ENCODE data around the gene RINL. TPM values are rescaled to one million over a fixed set of nuclear protein-coding genes. Genes with fewer than 3 reads are reported as not detected.

The RINL gene
- total RNA-seq, 2 donors from 2014 or later: 3.6 to 5.1 TPM

- intact Hi-C loops (cut with DNase I): no loop called here
- no peaks in the 10 kb centered on the region for H3K36me3 ChIP-seq
- DNase-seq: no peak
These were observed 29.6 kb upstream of the RINL start for GRCh38 chr19:38907670-38908069.

GRCh38 chr19:38907227-38907626, 29.2 kb upstream of the RINL start:
- no peak for TF ChIP-seq CTCF (IDR thresholded peaks at IDR 0.05)
- no peak for DNase-seq
- Histone ChIP-seq H3K4me3 (no peak overlapping the region), H3K36me3 (no peaks in the 10 kb centered on the region), H3K27ac (no peak overlapping the region), H3K9me3 (no peaks in the 10 kb centered on the region), H3K9ac (ENCODE audit: low read depth in 2 of 2, low read length in 2 of 2) (no peak overlapping the region), H3K27me3 (no peaks in the 10 kb centered on the region), H3K4me1 (no peaks in the 10 kb centered on the region)
- intact Hi-C loops (cut with DNase I): no loop called here

More at GRCh38 chr19:38907670-38908069, 29.6 kb upstream of the RINL start:
- no peaks in the 10 kb centered on the region for H3K4me1 ChIP-seq
- no peaks in the 10 kb centered on the region for H3K9me3 ChIP-seq
- H3K27ac ChIP-seq: no peak overlapping the region
- H3K4me3 ChIP-seq: no peak overlapping the region
- no peaks in the 10 kb centered on the region for H3K27me3 ChIP-seq
- TF ChIP-seq CTCF (IDR thresholded peaks at IDR 0.05): no peak
- H3K9ac ChIP-seq (ENCODE audit: low read depth in 2 of 2, low read length in 2 of 2): no peak overlapping the region

- TF ChIP-seq CTCF (IDR thresholded peaks at IDR 0.05): no peak
- H3K4me1 ChIP-seq: no peaks in the 10 kb centered on the region
- H3K9me3 ChIP-seq: no peaks in the 10 kb centered on the region
- H3K27me3 ChIP-seq: no peaks in the 10 kb centered on the region
- H3K27ac ChIP-seq: no peak overlapping the region
- intact Hi-C loops (cut with DNase I): no loop called here
- H3K4me3 ChIP-seq: no peak overlapping the region
- DNase-seq: no peak
- no peak overlapping the region for H3K9ac ChIP-seq (ENCODE audit: low read depth in 2 of 2, low read length in 2 of 2)
- no peaks in the 10 kb centered on the region for H3K36me3 ChIP-seq
These were observed 27.5 kb upstream of the RINL start for GRCh38 chr19:38905620-38906019.

GRCh38 chr19:38904581-38905539, 26.8 kb upstream of the RINL start:
- H3K4me1 ChIP-seq: no peaks in the 10 kb centered on the region
- DNase-seq: no peak
- H3K27me3 ChIP-seq: no peaks in the 10 kb centered on the region
- no peaks in the 10 kb centered on the region for H3K9me3 ChIP-seq
- no peak overlapping the region for H3K27ac ChIP-seq
- TF ChIP-seq CTCF (IDR thresholded peaks at IDR 0.05): no peak
- no peak overlapping the region for H3K9ac ChIP-seq (ENCODE audit: low read depth in 2 of 2, low read length in 2 of 2)
- H3K4me3 ChIP-seq: no peak overlapping the region
- no peaks in the 10 kb centered on the region for H3K36me3 ChIP-seq
- intact Hi-C loops (cut with DNase I): no loop called here

- Histone ChIP-seq H3K27me3 (no peaks in the 10 kb centered on the region), H3K4me1 (no peaks in the 10 kb centered on the region), H3K36me3 (no peaks in the 10 kb centered on the region), H3K9me3 (no peaks in the 10 kb centered on the region), H3K9ac (ENCODE audit: low read depth in 2 of 2, low read length in 2 of 2) (no peak overlapping the region), H3K4me3 (no peak overlapping the region), H3K27ac (no peak overlapping the region)
- TF ChIP-seq CTCF (IDR thresholded peaks at IDR 0.05): no peak
- intact Hi-C loops (cut with DNase I): no loop called here
- DNase-seq: no peak
These were observed 23.6 kb upstream of the RINL start for GRCh38 chr19:38901683-38902082.
